ENCODE measurements around the gene SNRPE. TPM values are rescaled to one million over a fixed set of nuclear protein-coding genes. Genes with fewer than 3 reads are reported as not detected.
"Not testable (repeated sequence)": the region's sequence is repeated elsewhere in the genome, so short reads cannot be mapped to it uniquely, and the experiment has no call there.

Gene SNRPE
- total RNA-seq, 2 donors from 2014 or later: 47.2 to 50.1 TPM

DNA sequence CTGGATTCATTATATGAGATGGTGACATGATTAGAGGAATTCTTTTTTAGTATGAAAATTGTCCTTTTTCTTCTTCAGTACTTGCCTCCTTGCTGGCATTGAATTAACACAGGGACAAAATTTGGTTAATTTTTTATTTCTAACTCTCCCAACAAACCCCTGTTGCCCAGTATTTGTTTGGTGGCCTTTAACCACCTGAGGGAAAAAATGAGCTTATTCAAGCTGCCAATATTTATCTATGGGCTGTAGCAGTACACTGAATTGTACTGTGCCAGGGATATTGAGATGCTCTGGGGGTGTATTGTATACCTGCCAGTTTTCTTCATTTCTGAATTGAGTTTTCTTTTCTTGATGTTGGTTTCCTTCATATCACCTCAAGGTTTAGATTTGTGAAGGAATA lies 8.3 kb upstream of the SNRPE start:
- not testable (repeated sequence) for ATAC-seq; DNase-seq; H3K27ac Mint-ChIP-seq; H3K27me3 Mint-ChIP-seq; H3K4me1 Mint-ChIP-seq; H3K4me3 Mint-ChIP-seq; H3K9me3 ChIP-seq (ENCODE audit: control insufficient read depth, low read length, poor library complexity, severe bottlenecking); H3K36me3 Mint-ChIP-seq (ENCODE audit: low read depth)

GRCh38 chr1:203858055-203858454 lies 3.3 kb upstream of the SNRPE start:
- Mint-ChIP-seq H3K4me3 (no peak overlapping the region), H3K4me1 (peaks cover 15% of the 10 kb centered on the region), H3K27ac (no peak overlapping the region), H3K27me3 (no peaks in the 10 kb centered on the region), H3K36me3 (ENCODE audit: low read depth) (peaks cover 4% of the 10 kb centered on the region)
- no peak for DNase-seq
- no peak for ATAC-seq
- no peaks in the 10 kb centered on the region for H3K9me3 ChIP-seq (ENCODE audit: control insufficient read depth, low read length, poor library complexity, severe bottlenecking)

DNA sequence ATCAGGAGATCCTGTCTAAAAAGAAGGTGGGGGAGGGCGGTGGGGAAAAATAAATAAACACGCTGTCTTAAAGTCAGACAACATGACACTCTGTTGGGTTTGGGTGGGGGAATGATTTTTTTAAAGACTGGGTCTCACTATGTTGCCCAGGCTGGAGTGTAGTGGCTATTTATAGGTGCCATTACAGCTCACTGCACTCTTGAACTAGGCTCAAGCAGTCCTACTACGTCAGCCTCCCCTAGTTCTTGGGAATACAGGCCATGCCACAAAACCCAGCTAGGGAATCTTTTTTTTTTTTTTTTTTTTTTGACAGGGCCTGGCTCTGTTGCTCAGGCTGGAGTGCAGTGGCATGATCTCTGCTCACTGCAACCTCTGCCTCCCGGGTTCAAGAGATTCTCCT lies 2.4 kb upstream of the SNRPE start:
- H3K27me3 Mint-ChIP-seq: no peaks in the 10 kb centered on the region
- H3K9me3 ChIP-seq (ENCODE audit: control insufficient read depth, low read length, poor library complexity, severe bottlenecking): no peaks in the 10 kb centered on the region
- H3K36me3 Mint-ChIP-seq (ENCODE audit: low read depth): peaks cover 4% of the 10 kb centered on the region
- no peak for DNase-seq
- no peak overlapping the region for H3K27ac Mint-ChIP-seq
- H3K4me3 Mint-ChIP-seq: no peak overlapping the region
- peaks cover 18% of the 10 kb centered on the region for H3K4me1 Mint-ChIP-seq
- ATAC-seq: no peak

GRCh38 chr1:203860396-203861025 lies 888 bp upstream of the SNRPE start:
- ATAC-seq (no peak), DNase-seq (no peak)
- H3K27me3 Mint-ChIP-seq: no peaks in the 10 kb centered on the region
- H3K4me3 Mint-ChIP-seq: peak overlapping the region; percentile 100
- peak overlapping the region; percentile 100 for H3K27ac Mint-ChIP-seq
- H3K9me3 ChIP-seq (ENCODE audit: control insufficient read depth, low read length, poor library complexity, severe bottlenecking): no peaks in the 10 kb centered on the region
- H3K36me3 Mint-ChIP-seq (ENCODE audit: low read depth): peaks cover 4% of the 10 kb centered on the region
- H3K4me1 Mint-ChIP-seq: peaks cover 18% of the 10 kb centered on the region

GRCh38 chr1:203867802-203868201 lies 6.4 kb downstream of the SNRPE start:
- no peak overlapping the region for H3K27ac Mint-ChIP-seq
- no peak overlapping the region for H3K4me3 Mint-ChIP-seq
- H3K36me3 Mint-ChIP-seq (ENCODE audit: low read depth): no peaks in the 10 kb centered on the region
- H3K27me3 Mint-ChIP-seq: no peaks in the 10 kb centered on the region
- no peak for DNase-seq
- no peak for ATAC-seq
- peaks cover 6% of the 10 kb centered on the region for H3K4me1 Mint-ChIP-seq
- H3K9me3 ChIP-seq (ENCODE audit: control insufficient read depth, low read length, poor library complexity, severe bottlenecking): no peaks in the 10 kb centered on the region

- Mint-ChIP-seq H3K27me3 (no peaks in the 10 kb centered on the region), H3K27ac (no peak overlapping the region), H3K4me1 (peaks cover 7% of the 10 kb centered on the region), H3K36me3 (ENCODE audit: low read depth) (peaks cover 4% of the 10 kb centered on the region), H3K4me3 (no peak overlapping the region)
- DNase-seq (no peak), ATAC-seq (no peak)
- H3K9me3 ChIP-seq (ENCODE audit: control insufficient read depth, low read length, poor library complexity, severe bottlenecking): no peaks in the 10 kb centered on the region
These were observed 8.8 kb downstream of the SNRPE start for GRCh38 chr1:203870245-203870644.

- ATAC-seq: peak; percentile 68
- Mint-ChIP-seq H3K27me3 (no peaks in the 10 kb centered on the region), H3K36me3 (ENCODE audit: low read depth) (peaks cover 7% of the 10 kb centered on the region), H3K4me3 (no peak overlapping the region), H3K27ac (no peak overlapping the region), H3K4me1 (peaks cover 7% of the 10 kb centered on the region)
- no peak for DNase-seq
- no peaks in the 10 kb centered on the region for H3K9me3 ChIP-seq (ENCODE audit: control insufficient read depth, low read length, poor library complexity, severe bottlenecking)
These were observed 9.9 kb downstream of the SNRPE start for GRCh38 chr1:203871114-203871880.

DNA sequence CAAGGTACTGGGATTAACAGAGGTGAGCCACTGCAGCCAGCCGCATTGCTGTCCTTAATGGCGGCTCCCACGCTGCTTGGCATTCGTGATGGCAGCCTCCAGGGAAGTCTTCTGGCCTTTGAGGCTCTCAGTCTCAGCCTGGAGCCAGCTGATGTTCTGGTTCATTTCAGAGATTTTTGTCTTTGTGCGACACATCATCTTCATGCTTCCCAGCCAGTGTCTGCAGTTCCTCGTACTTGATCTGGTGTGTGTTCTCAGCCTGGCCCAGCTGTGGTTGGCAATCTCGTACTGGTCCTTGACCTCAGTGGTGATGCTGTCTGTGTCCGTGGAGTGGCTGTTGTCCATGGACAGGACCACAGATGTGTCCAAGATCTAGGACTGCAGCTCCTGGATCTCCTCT lies 11.7 kb downstream of the SNRPE start:
- no peaks in the 10 kb centered on the region for H3K9me3 ChIP-seq (ENCODE audit: control insufficient read depth, low read length, poor library complexity, severe bottlenecking)
- Mint-ChIP-seq H3K36me3 (ENCODE audit: low read depth) (peaks cover 7% of the 10 kb centered on the region), H3K27ac (no peak overlapping the region), H3K27me3 (no peaks in the 10 kb centered on the region), H3K4me3 (no peak overlapping the region), H3K4me1 (peaks cover 5% of the 10 kb centered on the region)
- no peak for DNase-seq
- ATAC-seq: no peak

- ATAC-seq: no peak
These were observed 17.0 kb downstream of the SNRPE start for GRCh38 chr1:203878422-203878821.

DNA sequence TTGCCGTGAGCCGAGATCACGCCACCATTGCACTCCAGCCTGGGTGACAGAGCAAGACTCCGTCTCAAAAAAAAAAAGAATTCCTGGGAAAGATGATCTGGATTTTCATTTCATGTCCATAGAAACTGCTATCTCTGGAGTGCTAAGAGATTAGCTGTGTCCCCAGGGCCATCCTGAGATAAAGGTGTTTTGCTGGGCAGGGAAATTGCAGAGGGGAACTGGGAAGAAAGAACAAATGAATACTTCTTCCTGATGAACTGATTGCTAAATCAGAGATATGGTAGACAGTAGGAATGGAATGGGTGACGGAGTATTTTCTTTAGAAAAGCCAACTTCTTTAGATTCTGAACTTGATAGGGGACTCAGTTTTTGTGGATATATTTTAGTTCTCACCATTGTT lies 19.2 kb downstream of the SNRPE start:
- peaks cover 6% of the 10 kb centered on the region for H3K36me3 Mint-ChIP-seq (ENCODE audit: low read depth)
- H3K4me3 Mint-ChIP-seq: no peak overlapping the region
- DNase-seq (no peak), ATAC-seq (no peak)
- H3K9me3 ChIP-seq (ENCODE audit: control insufficient read depth, low read length, poor library complexity, severe bottlenecking): no peaks in the 10 kb centered on the region
- no peak overlapping the region for H3K27ac Mint-ChIP-seq
- no peaks in the 10 kb centered on the region for H3K4me1 Mint-ChIP-seq
- no peaks in the 10 kb centered on the region for H3K27me3 Mint-ChIP-seq

More at GRCh38 chr1:203878422-203878821, 17.0 kb downstream of the SNRPE start:
- Mint-ChIP-seq H3K4me3 (no peak overlapping the region), H3K27me3 (no peaks in the 10 kb centered on the region), H3K4me1 (peaks cover 3% of the 10 kb centered on the region), H3K27ac (no peak overlapping the region), H3K36me3 (ENCODE audit: low read depth) (peaks cover 9% of the 10 kb centered on the region)
- no peaks in the 10 kb centered on the region for H3K9me3 ChIP-seq (ENCODE audit: control insufficient read depth, low read length, poor library complexity, severe bottlenecking)
- DNase-seq: no peak

- Mint-ChIP-seq H3K36me3 (ENCODE audit: low read depth) (no peaks in the 10 kb centered on the region), H3K4me1 (no peaks in the 10 kb centered on the region), H3K27ac (no peak overlapping the region), H3K4me3 (no peak overlapping the region), H3K27me3 (no peaks in the 10 kb centered on the region)
- ATAC-seq (no peak), DNase-seq (no peak)
- H3K9me3 ChIP-seq (ENCODE audit: control insufficient read depth, low read length, poor library complexity, severe bottlenecking): no peaks in the 10 kb centered on the region
These were observed 27.4 kb downstream of the SNRPE start for GRCh38 chr1:203888807-203889251.

DNA sequence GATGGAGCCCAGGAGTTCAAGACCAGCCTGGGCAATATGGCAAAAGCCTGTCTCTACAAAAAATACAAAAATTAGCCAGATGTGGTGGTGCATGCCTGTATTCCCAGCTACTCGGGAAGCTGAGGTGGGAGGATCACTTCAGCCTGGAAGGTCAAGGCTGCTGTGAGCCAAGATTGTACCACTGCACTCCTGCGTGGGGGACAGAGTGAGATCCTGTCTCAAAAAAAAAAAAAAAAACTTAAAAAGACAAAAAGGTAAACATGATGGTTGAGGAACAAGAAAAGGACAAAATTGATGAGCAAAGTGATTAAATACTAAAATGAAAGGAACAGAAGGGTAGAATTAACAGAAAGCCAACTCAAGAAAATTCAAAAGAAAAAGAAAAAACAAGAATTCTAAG lies 30.6 kb downstream of the SNRPE start:
- Mint-ChIP-seq H3K4me1 (no peaks in the 10 kb centered on the region), H3K27ac (no peak overlapping the region), H3K4me3 (no peak overlapping the region), H3K27me3 (no peaks in the 10 kb centered on the region), H3K36me3 (ENCODE audit: low read depth) (no peaks in the 10 kb centered on the region)
- ATAC-seq (no peak), DNase-seq (no peak)
- no peaks in the 10 kb centered on the region for H3K9me3 ChIP-seq (ENCODE audit: control insufficient read depth, low read length, poor library complexity, severe bottlenecking)

GRCh38 chr1:203898458-203899352 lies 37.3 kb downstream of the SNRPE start:
- no peaks in the 10 kb centered on the region for H3K27me3 Mint-ChIP-seq
- H3K9me3 ChIP-seq (ENCODE audit: control insufficient read depth, low read length, poor library complexity, severe bottlenecking): no peaks in the 10 kb centered on the region
- no peaks in the 10 kb centered on the region for H3K36me3 Mint-ChIP-seq (ENCODE audit: low read depth)
- DNase-seq (no peak), ATAC-seq (no peak)
- peaks cover 2% of the 10 kb centered on the region for H3K4me1 Mint-ChIP-seq
- H3K4me3 Mint-ChIP-seq: no peak overlapping the region
- no peak overlapping the region for H3K27ac Mint-ChIP-seq
